Esophagus squamous epithelium (tissue), 4 donors: ENCODE data around the gene CCDC92.

Experiments
- CTCF ChIP-seq, 6 experiments: fragments of 450-650 bp in 4 of 6; fragments of 200-600 bp in 2 of 6; sonication (generic) in 2 of 6; IDR thresholded peaks; one replicate each; pipeline ENCODE4 v1.5.1; 2016 to 2019; ENCODE audit warnings: antibody characterized with exemption in 6 of 6, mild to moderate bottlenecking in 4 of 6, moderate library complexity in 4 of 6
- POLR2A ChIP-seq, 4 donors: fragments of 450-650 bp; IDR thresholded peaks; one replicate each; pipeline ENCODE4 v1.6.1; 2017; ENCODE audit warnings: antibody characterized with exemption in 4 of 4, mild to moderate bottlenecking in 4 of 4, moderate library complexity in 3 of 4

GRCh38 chr12:124004233-124004875 is 31.7 kb upstream of the CCDC92 start:
- TF ChIP-seq POLR2A (IDR thresholded peaks at IDR 0.05): no peak
- TF ChIP-seq CTCF (IDR thresholded peaks at IDR 0.05): no peak
